Peyer's patch (tissue), 4 donors: ENCODE measurements around the gene ONECUT1.

Source experiments
- CTCF ChIP-seq, 6 experiments: fragments of 450-650 bp in 4 of 6; fragments of 200-600 bp in 2 of 6; sonication (generic) in 1 of 6; IDR thresholded peaks; one replicate each; pipeline ENCODE4 v1.5.1; 2017 to 2019; ENCODE audit warnings: antibody characterized with exemption in 6 of 6, mild to moderate bottlenecking in 3 of 6, moderate library complexity in 1 of 6
- POLR2A ChIP-seq, 2 donors: fragments of 450-650 bp; IDR thresholded peaks; one replicate each; pipeline ENCODE4 v1.5.1; 2017; ENCODE audit warnings: antibody characterized with exemption in 2 of 2, mild to moderate bottlenecking in 2 of 2, moderate library complexity in 2 of 2

- TF ChIP-seq CTCF (IDR thresholded peaks at IDR 0.05) (no peak), POLR2A (IDR thresholded peaks at IDR 0.05) (no peak)
These were observed 4.3 kb downstream of the ONECUT1 start for GRCh38 chr15:52785672-52786406.
